ENCODE data around the gene EFS.

The EFS gene

DNA sequence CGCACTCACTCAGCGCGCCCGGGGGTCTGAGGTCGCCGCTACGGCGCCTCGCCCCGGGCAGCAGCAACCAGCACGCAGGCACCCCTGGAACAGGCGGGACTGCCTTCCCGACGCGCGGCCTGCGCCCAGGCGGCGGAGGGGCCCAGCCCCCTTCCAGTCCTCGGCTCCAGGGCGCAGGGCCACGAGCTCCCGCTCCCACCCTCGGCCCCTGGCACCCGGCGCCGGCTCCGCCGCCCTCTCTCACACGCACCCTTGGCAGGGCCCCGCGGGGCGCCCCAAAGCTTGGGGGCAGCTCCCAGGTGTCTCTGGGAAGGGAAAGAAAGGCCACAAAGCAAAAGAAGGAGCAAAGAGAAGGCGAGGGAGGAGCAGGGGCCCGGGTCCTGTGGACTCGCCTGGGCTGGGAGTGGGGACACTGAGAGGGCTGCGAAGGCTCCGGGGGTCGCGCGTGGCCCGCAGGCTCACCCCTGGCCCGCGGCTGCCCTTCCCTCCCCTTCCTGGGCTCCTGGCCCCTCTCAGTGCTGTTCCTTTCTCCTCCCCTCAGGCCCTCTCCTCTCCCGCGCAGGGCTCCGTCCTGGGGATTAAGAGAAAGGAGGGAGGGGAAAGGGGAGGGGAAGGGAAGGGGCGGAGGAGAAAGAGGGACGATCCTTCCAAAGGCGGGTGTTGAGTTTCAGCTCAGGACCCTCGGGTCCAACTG, 907 bp upstream of the EFS start:
- Histone ChIP-seq H3K27me3 (ENCODE audit: control insufficient read depth in 1 of 2, insufficient read depth in 2 of 2, low read length in 2 of 2) (peaks cover 0 to 2% of the 10 kb centered on the region in 2 donors), H3K9me3 (ENCODE audit: control insufficient read depth in 2 of 2, low read length in 2 of 2) (no peaks in the 10 kb centered on the region), H3K36me3 (ENCODE audit: control insufficient read depth in 2 of 2, insufficient read depth in 2 of 2, low read length in 2 of 2) (no peaks in the 10 kb centered on the region), H3K9ac (ENCODE audit: low read length in 2 of 2) (peak overlapping the region; percentile 72 to 78), H3K4me3 (ENCODE audit: low read length in 2 of 2) (peak overlapping the region; percentile 47 to 78), H3K27ac (ENCODE audit: low read length) (peak overlapping the region; percentile 93), H3K4me1 (ENCODE audit: control insufficient read depth, insufficient read depth, low read length) (peaks cover 29% of the 10 kb centered on the region)

DNA sequence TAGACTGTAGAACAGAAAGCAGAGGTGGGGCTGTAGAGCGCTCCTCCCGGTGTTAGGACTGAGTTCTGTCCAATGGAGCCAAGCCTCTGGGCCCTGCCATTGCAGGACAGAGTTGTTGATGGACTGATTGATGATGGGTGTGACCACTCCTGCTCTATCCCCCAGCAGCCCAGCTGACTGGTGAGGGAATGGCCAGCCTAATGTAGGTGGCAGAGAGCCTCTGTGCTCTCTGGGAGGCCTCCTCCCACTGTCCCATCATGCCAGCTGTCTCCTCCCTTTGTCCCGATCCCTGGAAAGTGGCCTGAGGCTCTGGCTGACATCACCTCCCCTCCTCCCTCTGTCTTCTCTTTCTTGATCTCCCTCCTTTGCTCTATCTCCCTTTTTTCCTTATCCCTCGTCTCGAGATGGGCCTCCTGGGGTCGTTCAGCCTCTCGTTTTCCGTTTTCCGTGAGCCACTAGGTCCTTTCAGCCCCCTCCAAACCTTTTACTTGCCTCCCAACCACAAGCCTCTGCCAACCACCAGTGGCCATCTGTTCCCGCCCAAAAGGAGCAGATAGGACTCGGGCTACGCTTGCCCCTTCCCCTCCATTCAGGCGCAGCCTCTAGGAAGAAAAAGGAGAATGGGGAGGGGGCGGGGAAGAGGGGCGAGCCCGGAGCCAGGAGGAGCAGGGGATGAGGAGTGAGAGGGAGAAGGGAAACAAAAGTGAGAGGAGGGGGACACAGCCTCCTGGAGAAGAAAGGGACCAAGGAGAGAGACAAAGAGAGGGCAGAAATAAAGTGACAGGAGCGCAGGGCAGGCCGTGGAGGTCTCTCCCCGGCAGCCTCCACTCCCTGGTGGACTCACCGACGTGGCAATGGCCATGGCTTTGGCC, 572 bp downstream of the EFS start:
- H3K27ac ChIP-seq (ENCODE audit: low read length) = peak overlapping the region; percentile 93
- no peaks in the 10 kb centered on the region for H3K27me3 ChIP-seq (ENCODE audit: control insufficient read depth in 1 of 2, insufficient read depth in 2 of 2, low read length in 2 of 2)
- H3K9ac ChIP-seq (ENCODE audit: low read length in 2 of 2) = peak overlapping the region; percentile 82 to 88
- H3K4me3 ChIP-seq (ENCODE audit: low read length in 2 of 2) = peak overlapping the region; percentile 63 to 78
- no peaks in the 10 kb centered on the region for H3K9me3 ChIP-seq (ENCODE audit: control insufficient read depth in 2 of 2, low read length in 2 of 2)
- peaks cover 35% of the 10 kb centered on the region for H3K4me1 ChIP-seq (ENCODE audit: control insufficient read depth, insufficient read depth, low read length)
- peaks cover 0 to 3% of the 10 kb centered on the region in 2 donors for H3K36me3 ChIP-seq (ENCODE audit: control insufficient read depth in 2 of 2, insufficient read depth in 2 of 2, low read length in 2 of 2)

DNA sequence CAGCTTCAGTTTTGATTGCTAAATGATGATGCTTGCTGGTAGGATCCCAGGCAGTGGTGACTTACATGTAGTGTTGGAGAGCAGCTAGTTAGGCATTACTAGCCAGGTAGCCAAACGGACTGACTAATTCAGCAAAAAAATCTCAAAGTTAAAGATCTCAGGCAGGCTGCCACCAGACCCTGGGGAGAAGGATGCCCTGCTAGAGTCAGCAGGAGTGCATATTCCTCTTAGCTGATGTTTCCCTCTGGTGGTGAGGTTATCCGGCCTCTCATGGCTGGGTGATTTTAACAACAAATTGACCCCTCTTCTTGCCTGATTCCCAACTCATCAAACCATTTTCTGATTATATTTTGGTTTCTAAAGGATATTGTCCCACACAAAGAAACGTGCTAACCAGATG, 2.8 kb downstream of the EFS start:
- H3K9ac ChIP-seq (ENCODE audit: low read length in 2 of 2) = peak overlapping the region; percentile 7 to 58
- peaks cover 0 to 9% of the 10 kb centered on the region in 2 donors for H3K36me3 ChIP-seq (ENCODE audit: control insufficient read depth in 2 of 2, insufficient read depth in 2 of 2, low read length in 2 of 2)
- no peaks in the 10 kb centered on the region for H3K9me3 ChIP-seq (ENCODE audit: control insufficient read depth in 2 of 2, low read length in 2 of 2)
- H3K27ac ChIP-seq (ENCODE audit: low read length) = no peak overlapping the region
- no peaks in the 10 kb centered on the region for H3K27me3 ChIP-seq (ENCODE audit: control insufficient read depth in 1 of 2, insufficient read depth in 2 of 2, low read length in 2 of 2)
- H3K4me1 ChIP-seq (ENCODE audit: control insufficient read depth, insufficient read depth, low read length) = peaks cover 35% of the 10 kb centered on the region
- H3K4me3 ChIP-seq (ENCODE audit: low read length in 2 of 2) = no peak overlapping the region

DNA sequence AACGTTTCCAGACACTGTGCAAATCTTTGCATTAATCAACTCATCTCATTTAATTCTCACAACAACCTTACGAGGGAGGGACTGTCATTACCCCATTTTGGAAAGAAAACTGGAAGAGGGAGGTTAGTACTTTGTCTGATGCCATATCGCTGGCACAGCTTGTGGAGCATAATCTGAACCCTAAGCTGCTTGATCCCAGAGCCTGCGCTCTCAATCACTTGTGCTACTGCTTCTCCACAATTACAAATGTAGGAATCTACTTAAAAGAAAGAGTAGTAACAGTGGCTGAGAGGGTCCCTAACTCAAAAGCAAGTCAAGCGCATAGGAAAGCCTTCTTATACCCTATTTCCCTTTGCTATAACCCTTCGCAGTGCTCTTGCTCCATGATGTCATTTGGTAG, 3.2 kb downstream of the EFS start:
- no peak overlapping the region for H3K4me3 ChIP-seq (ENCODE audit: low read length in 2 of 2)
- peak overlapping the region in 1 of 2 donors; percentile 7 for H3K9ac ChIP-seq (ENCODE audit: low read length in 2 of 2)
- peaks cover 31% of the 10 kb centered on the region for H3K4me1 ChIP-seq (ENCODE audit: control insufficient read depth, insufficient read depth, low read length)
- no peak overlapping the region for H3K27ac ChIP-seq (ENCODE audit: low read length)
- H3K9me3 ChIP-seq (ENCODE audit: control insufficient read depth in 2 of 2, low read length in 2 of 2) = no peaks in the 10 kb centered on the region
- peaks cover 0 to 9% of the 10 kb centered on the region in 2 donors for H3K36me3 ChIP-seq (ENCODE audit: control insufficient read depth in 2 of 2, insufficient read depth in 2 of 2, low read length in 2 of 2)
- H3K27me3 ChIP-seq (ENCODE audit: control insufficient read depth in 1 of 2, insufficient read depth in 2 of 2, low read length in 2 of 2) = no peaks in the 10 kb centered on the region

DNA sequence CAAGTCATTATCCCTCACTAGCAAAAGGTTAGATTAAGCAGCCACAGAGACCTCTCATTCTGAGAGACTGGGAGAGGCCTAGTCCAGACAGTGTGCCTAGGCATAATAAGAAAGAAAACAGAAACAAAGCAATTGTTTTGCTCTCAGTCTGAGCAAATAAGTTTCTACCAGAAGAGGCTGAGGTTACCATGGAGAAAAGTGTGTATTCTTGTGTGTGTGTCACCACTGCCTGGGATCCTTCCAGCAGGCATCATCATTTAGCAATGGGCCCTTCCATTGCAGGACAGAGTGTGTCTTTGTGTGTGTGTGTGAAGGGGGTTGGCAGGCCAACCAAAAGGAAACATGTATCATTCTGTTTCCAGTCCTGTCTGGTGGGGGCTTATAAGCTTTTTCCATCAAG, 3.7 kb downstream of the EFS start:
- Histone ChIP-seq H3K36me3 (ENCODE audit: control insufficient read depth in 2 of 2, insufficient read depth in 2 of 2, low read length in 2 of 2) (peaks cover 0 to 9% of the 10 kb centered on the region in 2 donors), H3K9me3 (ENCODE audit: control insufficient read depth in 2 of 2, low read length in 2 of 2) (no peaks in the 10 kb centered on the region), H3K4me3 (ENCODE audit: low read length in 2 of 2) (no peak overlapping the region), H3K4me1 (ENCODE audit: control insufficient read depth, insufficient read depth, low read length) (peaks cover 27% of the 10 kb centered on the region), H3K27ac (ENCODE audit: low read length) (peak overlapping the region; percentile 53), H3K27me3 (ENCODE audit: control insufficient read depth in 1 of 2, insufficient read depth in 2 of 2, low read length in 2 of 2) (no peaks in the 10 kb centered on the region), H3K9ac (ENCODE audit: low read length in 2 of 2) (no peak overlapping the region)

DNA sequence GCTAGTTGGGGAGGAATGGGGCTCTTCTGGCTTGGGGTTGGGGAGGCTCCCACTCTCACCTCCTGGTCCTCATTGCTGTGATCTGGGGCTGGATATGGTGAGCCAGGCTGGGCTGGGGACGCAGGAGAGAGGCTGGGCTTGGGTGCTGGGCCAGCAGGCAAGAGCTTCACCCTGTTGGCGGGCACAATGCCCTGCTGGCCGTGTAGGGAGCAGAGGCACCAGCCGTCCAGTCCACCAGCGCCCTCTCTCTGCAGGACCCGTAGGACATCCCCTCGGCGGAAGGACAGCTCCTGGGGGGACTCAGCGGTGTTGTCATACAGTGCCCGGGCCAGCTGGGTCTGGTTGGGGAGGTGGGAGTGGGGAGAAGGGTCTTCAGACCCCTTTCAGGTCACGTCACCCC, 4.5 kb downstream of the EFS start:
- Histone ChIP-seq H3K9ac (ENCODE audit: low read length in 2 of 2) (no peak overlapping the region), H3K27me3 (ENCODE audit: control insufficient read depth in 1 of 2, insufficient read depth in 2 of 2, low read length in 2 of 2) (no peaks in the 10 kb centered on the region), H3K36me3 (ENCODE audit: control insufficient read depth in 2 of 2, insufficient read depth in 2 of 2, low read length in 2 of 2) (peaks cover 0 to 9% of the 10 kb centered on the region in 2 donors), H3K4me3 (ENCODE audit: low read length in 2 of 2) (no peak overlapping the region), H3K9me3 (ENCODE audit: control insufficient read depth in 2 of 2, low read length in 2 of 2) (no peaks in the 10 kb centered on the region), H3K27ac (ENCODE audit: low read length) (peak overlapping the region; percentile 53), H3K4me1 (ENCODE audit: control insufficient read depth, insufficient read depth, low read length) (peaks cover 22% of the 10 kb centered on the region)

DNA sequence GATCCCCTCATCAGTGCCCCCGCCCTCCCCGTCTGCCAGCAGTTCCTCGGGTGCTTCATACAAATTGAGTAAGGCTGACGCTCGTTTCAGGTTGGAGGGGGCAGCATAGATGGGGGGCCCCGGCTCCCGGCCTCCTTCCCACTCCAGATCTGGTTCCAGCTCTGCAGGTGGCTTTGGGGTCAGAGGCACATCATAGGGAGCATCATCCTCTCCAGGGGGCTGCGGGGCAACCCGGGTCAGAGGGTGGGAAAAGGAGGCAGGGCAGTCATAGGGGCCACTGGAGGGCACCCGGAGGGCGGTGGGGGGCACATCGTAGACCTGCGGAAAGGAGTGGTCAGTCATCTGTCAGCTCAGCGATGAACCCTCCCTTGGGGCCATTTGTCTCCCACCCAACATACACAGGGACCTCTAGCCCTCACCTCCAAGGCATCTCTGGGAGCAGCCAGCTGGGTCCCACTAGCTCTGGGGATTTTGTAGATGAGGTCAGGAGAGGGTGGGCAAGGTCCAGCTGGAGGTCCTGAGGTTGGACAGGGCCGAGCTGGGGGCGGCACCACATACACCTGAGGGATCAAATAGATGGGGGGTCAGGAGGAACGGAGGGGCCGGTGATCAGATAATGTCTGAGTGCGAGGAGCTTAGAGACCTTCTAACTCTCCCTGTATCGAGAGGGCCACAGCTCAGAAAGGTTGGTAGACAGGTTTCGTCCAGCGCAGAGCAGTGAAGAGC, 5.1 kb downstream of the EFS start:
- Histone ChIP-seq H3K27me3 (ENCODE audit: control insufficient read depth in 1 of 2, insufficient read depth in 2 of 2, low read length in 2 of 2) (no peaks in the 10 kb centered on the region), H3K27ac (ENCODE audit: low read length) (no peak overlapping the region), H3K9ac (ENCODE audit: low read length in 2 of 2) (no peak overlapping the region), H3K4me1 (ENCODE audit: control insufficient read depth, insufficient read depth, low read length) (peaks cover 19% of the 10 kb centered on the region), H3K9me3 (ENCODE audit: control insufficient read depth in 2 of 2, low read length in 2 of 2) (no peaks in the 10 kb centered on the region), H3K36me3 (ENCODE audit: control insufficient read depth in 2 of 2, insufficient read depth in 2 of 2, low read length in 2 of 2) (peaks cover 0 to 9% of the 10 kb centered on the region in 2 donors), H3K4me3 (ENCODE audit: low read length in 2 of 2) (no peak overlapping the region)

DNA sequence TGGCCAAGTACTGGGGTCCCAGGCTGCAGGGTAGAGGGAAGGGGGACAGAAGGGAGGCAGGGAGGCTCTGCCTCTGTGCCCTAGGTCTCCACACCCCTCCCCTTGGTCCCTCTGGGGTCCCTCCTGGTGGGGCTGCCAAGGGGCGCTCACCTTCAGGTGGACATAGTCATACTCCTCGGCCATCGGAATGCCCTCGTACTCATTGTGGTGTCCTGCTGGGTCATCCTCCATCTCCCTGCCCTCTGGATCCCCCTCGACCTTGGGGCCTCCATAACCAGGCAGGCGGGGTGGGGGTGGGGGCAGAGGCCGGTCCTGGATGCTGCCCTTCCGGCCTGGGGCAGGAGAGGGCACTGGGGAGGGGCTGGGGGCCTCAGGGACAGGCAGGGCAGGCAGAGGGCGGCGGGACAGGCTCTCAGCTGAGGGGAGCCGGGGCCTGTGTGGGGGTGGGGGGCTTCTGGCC, 5.8 kb downstream of the EFS start:
- Histone ChIP-seq H3K36me3 (ENCODE audit: control insufficient read depth in 2 of 2, insufficient read depth in 2 of 2, low read length in 2 of 2) (peaks cover 0 to 9% of the 10 kb centered on the region in 2 donors), H3K4me3 (ENCODE audit: low read length in 2 of 2) (no peak overlapping the region), H3K9me3 (ENCODE audit: control insufficient read depth in 2 of 2, low read length in 2 of 2) (no peaks in the 10 kb centered on the region), H3K27me3 (ENCODE audit: control insufficient read depth in 1 of 2, insufficient read depth in 2 of 2, low read length in 2 of 2) (no peaks in the 10 kb centered on the region), H3K9ac (ENCODE audit: low read length in 2 of 2) (no peak overlapping the region), H3K27ac (ENCODE audit: low read length) (no peak overlapping the region), H3K4me1 (ENCODE audit: control insufficient read depth, insufficient read depth, low read length) (peaks cover 16% of the 10 kb centered on the region)

DNA sequence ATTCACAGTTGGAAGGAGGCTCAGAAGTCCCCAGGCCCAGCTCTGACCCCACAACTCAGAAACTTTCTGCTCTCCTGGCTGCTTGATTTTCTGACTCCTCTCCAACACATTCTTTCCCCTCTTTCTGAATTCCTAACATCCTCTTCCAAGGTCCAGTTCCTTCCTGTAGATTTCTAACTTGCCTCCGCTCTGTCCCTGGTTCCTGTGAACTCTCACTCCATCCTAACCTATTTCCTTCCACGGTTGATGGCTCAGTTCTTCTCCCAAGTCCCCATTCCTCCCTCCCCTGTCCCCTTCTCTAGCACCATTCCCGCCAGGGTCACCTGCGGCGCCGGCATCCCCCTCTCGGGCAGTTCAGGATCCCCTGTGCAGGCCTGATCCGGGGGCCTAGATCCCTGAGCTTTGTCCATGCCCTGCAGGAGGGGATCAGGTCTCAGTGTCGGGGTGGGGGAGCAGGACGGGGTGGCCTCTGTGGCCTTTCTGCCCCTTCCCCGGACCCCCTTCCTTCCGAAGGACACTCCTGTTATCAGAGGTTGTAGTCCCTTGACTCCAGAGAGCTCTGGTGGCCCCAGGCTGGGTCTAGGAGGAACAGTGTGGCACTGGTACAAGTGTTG, 6.3 kb downstream of the EFS start:
- Histone ChIP-seq H3K9ac (ENCODE audit: low read length in 2 of 2) (no peak overlapping the region), H3K27ac (ENCODE audit: low read length) (no peak overlapping the region), H3K9me3 (ENCODE audit: control insufficient read depth in 2 of 2, low read length in 2 of 2) (no peaks in the 10 kb centered on the region), H3K27me3 (ENCODE audit: control insufficient read depth in 1 of 2, insufficient read depth in 2 of 2, low read length in 2 of 2) (no peaks in the 10 kb centered on the region), H3K4me1 (ENCODE audit: control insufficient read depth, insufficient read depth, low read length) (peaks cover 11% of the 10 kb centered on the region), H3K36me3 (ENCODE audit: control insufficient read depth in 2 of 2, insufficient read depth in 2 of 2, low read length in 2 of 2) (peaks cover 0 to 9% of the 10 kb centered on the region in 2 donors), H3K4me3 (ENCODE audit: low read length in 2 of 2) (no peak overlapping the region)

DNA sequence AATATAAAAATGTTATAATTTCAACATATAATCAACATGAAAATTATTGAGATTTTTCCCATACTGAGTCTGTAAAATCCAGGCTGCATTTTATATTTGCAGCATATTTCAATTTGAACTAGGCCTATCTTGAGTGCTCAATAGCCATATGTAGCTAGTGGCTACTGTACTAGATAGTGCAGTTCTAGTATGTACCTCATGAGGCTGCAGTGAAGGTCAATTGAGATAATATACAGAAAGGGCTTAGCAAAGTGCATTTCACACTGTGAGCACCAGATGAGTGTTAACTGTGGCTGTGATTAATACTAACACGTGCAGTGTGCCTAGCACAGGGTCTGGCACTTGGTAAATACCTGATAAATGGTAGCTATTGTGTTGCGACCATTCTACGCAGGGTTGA, 6.9 kb downstream of the EFS start:
- no peaks in the 10 kb centered on the region for H3K9me3 ChIP-seq (ENCODE audit: control insufficient read depth in 2 of 2, low read length in 2 of 2)
- H3K9ac ChIP-seq (ENCODE audit: low read length in 2 of 2) = no peak overlapping the region
- peaks cover 14% of the 10 kb centered on the region for H3K4me1 ChIP-seq (ENCODE audit: control insufficient read depth, insufficient read depth, low read length)
- no peak overlapping the region for H3K27ac ChIP-seq (ENCODE audit: low read length)
- H3K36me3 ChIP-seq (ENCODE audit: control insufficient read depth in 2 of 2, insufficient read depth in 2 of 2, low read length in 2 of 2) = peaks cover 0 to 9% of the 10 kb centered on the region in 2 donors
- no peaks in the 10 kb centered on the region for H3K27me3 ChIP-seq (ENCODE audit: control insufficient read depth in 1 of 2, insufficient read depth in 2 of 2, low read length in 2 of 2)
- no peak overlapping the region for H3K4me3 ChIP-seq (ENCODE audit: low read length in 2 of 2)
